Bone marrow (tissue), 2 donors: Measurements from ENCODE around the gene LPP.

Experiments
- DNase-seq, 2 donors: peaks; one replicate each; lab custom pipeline; 2025; lab: John Stamatoyannopoulos, UW

The LPP gene

DNA sequence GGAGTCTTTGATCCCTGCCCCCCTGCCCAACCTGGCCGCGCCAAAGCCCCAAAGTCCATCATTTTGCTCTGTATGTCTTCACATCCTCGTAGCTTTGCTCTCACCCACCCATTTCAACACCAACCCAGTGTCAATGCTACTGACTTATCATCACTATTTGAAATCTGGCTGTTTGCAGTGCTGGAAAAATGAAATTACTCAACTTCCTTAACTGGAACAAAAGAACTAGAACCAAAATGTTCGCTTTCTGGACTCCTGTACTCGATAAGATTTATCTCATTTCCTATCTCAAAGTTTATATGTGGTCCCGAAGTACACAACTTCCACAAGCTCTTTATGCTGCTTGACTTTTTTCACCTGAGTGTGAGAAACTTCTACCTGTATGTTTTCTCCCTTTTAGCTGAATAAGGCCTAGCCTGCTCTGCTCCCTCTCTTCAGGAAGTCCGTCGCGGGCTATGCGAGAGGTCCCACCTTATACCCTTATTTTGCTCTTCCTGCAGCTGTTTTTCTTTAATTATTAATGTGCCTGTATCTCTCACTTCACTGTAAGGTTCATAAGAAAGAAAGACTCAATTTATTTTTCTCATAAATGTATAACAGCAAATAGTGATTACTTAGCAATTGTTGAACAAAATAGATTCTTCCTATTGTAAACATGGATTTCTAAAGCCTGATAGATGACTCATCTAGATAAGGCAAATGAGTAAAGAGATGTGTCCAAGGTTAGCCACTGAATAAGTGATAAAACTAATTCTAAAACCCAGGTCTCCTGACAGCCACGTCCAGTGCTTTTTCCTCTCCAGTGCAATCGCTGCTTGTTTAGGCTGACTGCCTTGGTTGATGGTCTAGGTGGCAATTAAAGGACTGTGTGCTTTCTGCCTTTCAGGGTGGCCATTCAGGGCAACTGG lies 553.7 kb downstream of the LPP start:
- DNase-seq: no peak

GRCh38 chr3:188711881-188712247 lies 557.9 kb downstream of the LPP start:
- no peak for DNase-seq

GRCh38 chr3:188712248-188712924 lies 558.4 kb downstream of the LPP start:
- peak; percentile 4 to 82 for DNase-seq

DNA sequence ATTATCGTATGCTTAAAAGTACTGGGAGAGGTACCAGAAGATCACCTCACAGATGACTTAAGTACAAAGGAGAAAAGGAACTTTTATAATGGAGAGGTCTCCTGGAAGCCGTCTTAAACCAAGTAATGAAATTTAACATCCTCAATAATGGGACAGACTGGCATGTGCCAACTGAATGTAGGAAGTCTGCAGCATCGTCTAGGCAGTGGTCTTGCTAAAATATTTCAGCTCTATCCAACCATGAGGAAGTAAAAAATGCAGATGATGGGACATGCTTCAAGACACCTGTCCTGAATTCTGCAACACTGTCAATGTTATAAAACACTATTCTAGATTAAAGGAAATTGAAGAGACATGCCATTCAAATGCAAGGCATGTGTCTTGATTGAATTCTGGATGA lies 559.0 kb downstream of the LPP start:
- DNase-seq: no peak

DNA sequence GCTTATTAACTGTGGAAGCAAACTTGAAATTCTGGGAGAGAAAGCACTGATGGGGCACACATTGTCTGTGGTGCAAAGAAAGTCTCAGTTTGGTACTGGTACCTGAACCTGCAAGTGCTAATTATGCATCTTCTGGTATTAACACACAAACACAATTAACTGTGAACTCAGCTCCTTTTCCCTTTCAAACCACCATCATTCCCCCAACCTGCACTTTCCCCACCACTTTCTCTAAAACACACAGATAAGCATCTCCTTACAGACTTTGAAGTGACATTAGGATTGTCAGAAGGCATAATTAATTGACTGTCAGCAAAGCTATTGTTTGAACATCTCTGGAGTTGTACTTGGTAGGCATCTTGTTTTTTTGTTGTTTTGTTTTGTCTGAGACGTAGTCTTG lies 565.6 kb downstream of the LPP start:
- no peak for DNase-seq

GRCh38 chr3:188720215-188720614 lies 566.3 kb downstream of the LPP start:
- DNase-seq: no peak

DNA sequence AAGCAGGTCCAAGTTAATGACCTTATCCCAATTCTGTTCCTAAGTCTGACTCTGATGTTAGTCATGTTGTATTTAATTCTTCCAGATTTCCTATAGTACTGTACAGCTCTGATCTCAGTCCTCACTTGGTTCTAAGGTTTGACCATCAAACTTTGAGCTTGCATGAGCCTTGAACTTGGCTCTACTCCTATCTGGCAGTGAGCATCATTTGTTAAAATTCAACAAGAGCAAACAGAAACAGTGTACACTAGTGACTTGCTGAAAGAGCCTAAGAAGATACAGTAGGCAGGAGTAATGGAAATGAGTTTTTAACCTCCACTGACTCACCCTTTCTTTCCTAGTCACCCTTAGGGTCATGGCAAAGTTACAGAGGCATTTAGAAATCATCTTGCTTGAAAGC lies 566.7 kb downstream of the LPP start:
- no peak for DNase-seq

DNA sequence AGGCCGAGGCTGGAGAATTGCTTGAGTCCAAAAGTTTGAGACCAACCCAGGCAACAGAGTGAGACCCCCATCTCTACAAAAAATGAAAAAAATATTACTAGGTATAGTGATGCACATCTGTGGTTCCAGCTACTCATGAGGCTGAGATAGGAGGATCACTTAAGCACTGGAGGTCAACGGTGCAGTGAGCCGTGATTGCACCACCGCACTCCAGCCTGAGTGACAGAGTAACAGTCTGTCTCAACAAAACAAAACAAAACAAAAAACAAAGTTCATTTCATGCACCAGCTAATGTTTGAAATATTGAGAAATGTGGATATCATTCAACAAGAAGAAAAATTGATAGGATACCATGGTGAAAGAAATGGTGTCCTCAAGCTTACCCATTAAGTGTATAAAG lies 567.4 kb downstream of the LPP start:
- DNase-seq: no peak

- no peak for DNase-seq
Measured at GRCh38 chr3:188721990-188722389, 568.0 kb downstream of the LPP start.

DNA sequence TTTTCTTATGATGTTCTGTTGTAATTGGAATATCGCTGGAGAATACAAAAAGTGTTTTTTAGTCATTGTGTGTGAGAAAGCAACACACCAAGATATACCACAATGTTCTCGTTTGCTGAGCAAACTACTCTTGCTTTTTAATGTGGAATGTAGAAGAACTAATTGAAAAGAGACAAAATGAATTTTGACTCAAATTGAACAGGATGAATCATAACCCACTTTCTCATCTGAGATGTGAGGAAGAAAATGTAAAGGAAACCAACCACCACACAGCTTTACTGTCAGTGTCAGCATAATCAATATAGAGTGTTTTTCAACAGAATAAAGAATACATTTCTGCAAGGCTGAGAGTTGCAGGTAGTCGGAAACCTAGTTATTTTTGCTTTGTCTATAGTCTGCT lies 569.0 kb downstream of the LPP start:
- no peak for DNase-seq

- no peak for DNase-seq
Measured at GRCh38 chr3:188727052-188727451, 573.1 kb downstream of the LPP start.

DNA sequence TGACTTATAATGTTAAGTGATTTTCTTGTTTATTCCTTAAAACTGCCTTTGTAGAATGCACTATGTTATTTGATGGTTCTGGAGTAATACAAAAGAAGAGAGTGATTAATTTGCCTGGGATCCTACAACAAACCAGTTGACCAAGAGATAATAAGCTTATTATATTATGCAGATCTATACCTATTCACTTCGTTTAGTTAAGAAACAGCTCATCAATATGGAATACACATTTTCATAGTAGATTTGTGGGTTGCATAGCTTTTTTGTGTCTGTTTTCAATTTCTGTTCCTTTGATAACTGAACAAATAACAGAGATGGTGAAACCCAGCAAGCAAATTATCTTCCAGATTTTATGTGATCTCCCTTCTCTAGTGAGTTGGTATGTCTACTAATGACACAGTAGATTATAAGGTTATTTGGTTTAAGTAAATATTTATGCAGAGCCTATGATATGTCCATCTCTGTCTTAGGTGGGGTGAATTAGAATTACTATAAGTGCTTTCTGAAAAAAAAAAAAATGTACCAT lies 574.5 kb downstream of the LPP start:
- no peak for DNase-seq

DNA sequence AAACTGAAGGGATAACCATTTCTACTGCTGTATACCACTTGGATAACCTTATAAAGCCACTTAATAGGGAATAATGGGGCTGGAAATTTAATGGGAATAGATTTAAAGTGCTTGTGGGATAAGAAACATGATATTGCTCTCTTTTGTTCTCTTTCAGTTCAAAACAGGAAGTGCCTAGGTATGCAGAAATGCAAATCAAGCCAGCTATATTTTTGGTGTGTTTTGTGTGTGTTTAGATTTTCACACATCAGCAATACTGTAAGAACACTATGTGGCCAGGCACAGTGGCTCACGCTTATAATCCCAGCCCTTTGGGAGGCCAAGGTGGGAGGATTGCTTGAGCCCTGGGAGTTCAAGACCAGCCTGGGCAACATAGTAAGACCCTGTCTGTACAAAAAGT lies 575.5 kb downstream of the LPP start:
- no peak for DNase-seq

GRCh38 chr3:188734395-188734794 lies 580.4 kb downstream of the LPP start:
- no peak for DNase-seq

DNA sequence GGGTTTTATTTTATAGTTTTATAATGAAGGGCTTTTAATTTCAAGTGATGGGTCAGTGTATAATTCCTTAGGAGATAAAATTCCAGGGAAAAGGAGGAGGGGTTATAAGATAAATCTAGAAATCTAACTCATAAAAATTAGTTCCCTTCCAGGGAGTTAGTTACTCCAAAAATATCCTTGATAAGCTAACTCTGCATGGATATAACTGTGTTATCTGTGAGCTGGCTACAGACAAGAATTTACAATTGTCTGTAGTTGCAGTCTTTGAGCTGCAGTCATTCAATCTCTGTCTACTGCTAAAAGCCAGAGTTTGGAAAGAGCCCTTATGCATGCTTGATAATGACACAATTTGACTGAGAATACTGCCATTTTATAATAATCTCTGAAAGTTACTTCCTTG lies 585.6 kb downstream of the LPP start:
- no peak for DNase-seq

- no peak for DNase-seq
Measured at GRCh38 chr3:188740010-188740409, 586.1 kb downstream of the LPP start.

DNA sequence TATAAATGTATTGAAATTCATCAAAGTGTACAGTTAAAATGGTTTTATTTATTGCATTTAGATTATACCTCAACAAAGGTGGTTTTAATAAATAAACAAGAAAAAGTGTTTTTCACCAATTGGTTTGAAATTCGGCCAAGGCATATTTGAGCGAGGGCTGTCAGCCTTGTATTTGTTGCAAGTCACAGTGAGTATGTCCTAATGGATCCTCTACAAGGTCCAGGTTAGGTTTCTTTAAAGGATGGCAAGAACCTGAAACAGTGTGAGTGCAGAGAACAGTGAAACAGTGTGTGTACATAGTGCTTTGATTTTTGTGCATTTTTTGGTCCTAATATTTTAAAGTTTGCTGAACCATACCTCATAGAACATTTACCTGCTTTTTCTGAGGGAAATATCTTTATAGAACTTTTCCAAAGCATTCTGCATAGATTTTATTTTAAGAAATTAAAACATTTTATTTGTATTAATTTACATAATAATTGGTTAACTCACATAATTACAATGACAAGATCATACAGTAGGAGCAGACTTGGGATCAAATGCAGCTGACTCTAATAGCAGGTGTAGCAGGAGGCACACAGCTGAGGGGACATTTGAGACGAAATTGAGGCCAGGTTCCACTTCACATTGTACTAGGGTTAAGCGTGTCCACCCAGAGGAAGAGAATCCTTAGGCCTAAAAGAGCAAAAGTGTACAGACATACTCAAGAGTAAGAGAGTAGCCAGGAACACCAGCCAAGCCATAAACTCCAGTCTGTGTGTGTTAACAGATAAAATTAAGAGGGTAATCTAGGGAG lies 589.0 kb downstream of the LPP start:
- DNase-seq: no peak

GRCh38 chr3:188744166-188744565 lies 590.2 kb downstream of the LPP start:
- DNase-seq: no peak

DNA sequence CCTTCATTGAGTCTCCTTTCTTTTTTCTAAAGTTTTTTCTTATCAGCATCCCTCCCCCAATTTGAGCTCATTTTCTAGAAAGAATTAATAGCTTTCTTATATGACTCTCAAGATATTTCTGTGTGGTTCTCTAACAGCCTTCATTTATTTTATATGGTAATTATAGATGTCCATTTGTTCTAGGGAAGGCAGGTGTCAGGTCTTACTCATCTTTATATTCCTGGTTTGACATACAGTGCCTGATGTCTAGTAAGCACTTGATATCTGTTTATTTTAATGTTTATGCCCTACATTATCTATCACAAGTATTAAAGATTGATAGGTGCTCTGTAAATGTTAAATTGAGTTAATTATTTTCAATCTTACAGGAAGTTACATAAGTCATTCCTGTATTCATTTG lies 591.1 kb downstream of the LPP start:
- no peak for DNase-seq

DNA sequence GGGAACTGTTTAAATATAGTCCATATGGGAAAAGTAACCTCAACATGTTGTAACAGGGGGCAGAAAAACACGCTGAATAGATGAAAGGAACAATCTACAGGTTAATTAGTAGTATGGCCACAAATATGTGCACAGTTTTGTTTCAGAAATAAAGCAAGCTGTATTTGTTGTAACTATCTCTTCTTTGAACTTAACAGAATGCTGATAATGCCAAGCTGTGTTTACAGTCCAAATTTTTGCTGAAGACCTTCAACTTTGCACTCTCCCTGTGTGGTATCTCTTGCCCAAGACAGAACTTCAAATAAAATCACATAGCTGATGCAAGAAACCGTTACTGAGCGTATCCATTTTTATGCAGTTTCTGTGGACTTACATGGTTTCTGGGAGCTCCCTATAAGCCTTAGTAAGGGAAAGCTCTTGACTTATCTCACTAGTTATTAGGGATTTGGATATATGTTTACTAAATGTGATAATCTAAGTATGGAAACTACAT lies 592.4 kb downstream of the LPP start:
- no peak for DNase-seq

DNA sequence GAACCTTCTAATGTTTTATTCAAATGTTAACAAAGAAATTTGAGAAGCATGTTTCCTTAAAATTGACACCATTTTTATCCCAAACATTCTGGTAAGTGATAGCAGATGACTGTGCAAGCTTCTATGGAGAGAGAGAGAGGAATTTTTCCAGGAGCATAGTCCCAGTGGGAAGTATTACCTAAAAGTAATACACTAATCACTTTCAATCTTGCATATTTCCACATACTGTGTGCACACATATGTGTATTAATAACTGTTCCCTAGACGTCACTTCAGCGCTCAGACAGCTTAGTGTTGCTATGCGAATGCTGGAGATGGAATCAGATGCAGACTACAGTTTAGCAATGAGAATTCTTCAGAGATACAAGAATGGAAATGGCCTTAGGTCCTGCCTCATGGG lies 593.5 kb downstream of the LPP start:
- DNase-seq: no peak

DNA sequence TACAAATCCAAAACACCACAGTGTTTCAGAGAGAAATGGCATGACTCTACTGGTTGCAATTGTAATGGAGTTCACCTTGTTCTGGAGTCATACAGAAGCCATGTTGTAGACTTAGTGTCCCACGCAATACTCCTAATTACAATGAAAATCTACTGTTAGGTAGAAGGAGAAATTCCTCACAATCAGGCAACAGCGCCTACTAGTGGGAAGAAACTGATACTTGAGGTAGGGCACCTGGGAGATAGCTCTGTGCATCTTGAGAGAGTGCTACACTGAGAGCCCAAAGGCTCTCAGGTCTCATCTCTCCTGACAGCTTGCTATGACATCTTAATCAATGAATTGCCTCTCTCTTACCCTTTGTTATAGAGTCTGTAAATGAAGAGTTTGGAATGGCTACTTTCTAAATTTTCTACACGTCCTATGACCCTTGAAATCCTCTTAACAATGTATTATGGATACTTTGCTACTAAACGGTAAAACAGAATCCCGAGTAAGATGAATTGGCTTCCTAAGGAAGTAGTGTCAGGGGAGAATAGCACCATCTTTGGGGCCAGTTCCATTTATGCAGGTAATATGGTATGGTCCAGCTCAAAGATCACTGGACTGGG lies 595.2 kb downstream of the LPP start:
- peak in 1 of 2 donors; percentile 8 for DNase-seq
